Neural cell (in vitro differentiated cells): Measurements from ENCODE around the gene AK8. TPM values are rescaled to one million over a fixed set of nuclear protein-coding genes. Genes with fewer than 3 reads are reported as not detected.

Source experiments
- H2AFZ ChIP-seq: fragments of 200-600, 300-800 bp; sonication (generic), shearing (Covaris generic); 2 replicates; pipeline ENCODE4 v1.6.0; 2014; ENCODE audit warnings: low read depth, mild to moderate bottlenecking, antibody characterized with exemption, low read length, moderate library complexity
- H3F3A ChIP-seq: fragments of 200-600 bp; shearing (Covaris generic); 2 replicates; pipeline ENCODE4 v1.6.1; 2016; ENCODE audit warnings: mild to moderate bottlenecking, moderate library complexity, mixed read lengths, antibody characterized with exemption, low read length; ENCODE audit not compliant: insufficient read depth, poor library complexity, severe bottlenecking
- H3K27ac ChIP-seq: fragments of 200-600, 300-800 bp; sonication (generic), shearing (Covaris generic); 2 replicates; pipeline ENCODE4 v1.5.1; 2014; ENCODE audit warnings: mild to moderate bottlenecking, low read length, moderate library complexity
- H3K27me3 ChIP-seq: fragments of 300-800, 200-600 bp; sonication (generic), shearing (Covaris generic); 2 replicates; pipeline ENCODE4 v1.6.0; 2014; ENCODE audit warnings: mild to moderate bottlenecking, low read depth, low read length, moderate library complexity; ENCODE audit not compliant: insufficient read depth
- H3K36me3 ChIP-seq: fragments of 300-800, 200-600 bp; sonication (generic), shearing (Covaris generic); 2 replicates; pipeline ENCODE4 v1.5.1; 2014; ENCODE audit warnings: mild to moderate bottlenecking, antibody characterized with exemption, low read length, moderate library complexity; ENCODE audit not compliant: insufficient read depth
- H3K4me2 ChIP-seq: fragments of 300-800, 200-600 bp; sonication (generic), shearing (Covaris generic); 2 replicates; pipeline ENCODE4 v1.6.0; 2014; ENCODE audit warnings: mild to moderate bottlenecking, low read length
- H3K4me3 ChIP-seq: fragments of 300-800, 200-600 bp; sonication (generic), shearing (Covaris generic); 2 replicates; pipeline ENCODE4 v1.5.1; 2014; ENCODE audit warnings: mild to moderate bottlenecking, low read length, moderate library complexity
- H3K79me2 ChIP-seq: fragments of 200-600 bp; shearing (Covaris generic); replicated peaks from 2 replicates; pipeline ENCODE4 v1.6.0; 2014; ENCODE audit warnings: mild to moderate bottlenecking, low read length, moderate library complexity; ENCODE audit not compliant: insufficient read depth
- H3K9ac ChIP-seq: fragments of 300-800, 200-600 bp; sonication (generic), shearing (Covaris generic); 2 replicates; pipeline ENCODE4 v1.6.1; 2016; ENCODE audit warnings: mild to moderate bottlenecking, low read length, mixed read lengths
- H3K9me2 ChIP-seq: fragments of 200-600 bp; shearing (Covaris generic); 2 replicates; pipeline ENCODE4 v1.6.1; 2016; ENCODE audit warnings: mild to moderate bottlenecking, low read length, mixed read lengths; ENCODE audit not compliant: insufficient read depth
- H3K9me3 ChIP-seq: fragments of 200-600, 300-800 bp; sonication (generic), shearing (Covaris generic); 2 replicates; pipeline ENCODE4 v1.6.1; 2016; ENCODE audit warnings: mild to moderate bottlenecking, mixed run types, low read length, moderate library complexity, mixed read lengths
- H4K20me1 ChIP-seq: fragments of 200-600 bp; shearing (Covaris generic); 2 replicates; pipeline ENCODE4 v1.6.1; 2016; ENCODE audit warnings: mild to moderate bottlenecking, mixed run types; ENCODE audit not compliant: insufficient read depth
- EP300 ChIP-seq: fragments of 450-650 bp; conservative IDR thresholded peaks from 2 replicates; pipeline ENCODE4 v1.6.1; 2014; ENCODE audit warnings: antibody characterized with exemption, mild to moderate bottlenecking, moderate library complexity; ENCODE audit not compliant: poor library complexity, severe bottlenecking
- EZH2 ChIP-seq: fragments of 200-600, 300-800 bp; shearing (Covaris generic), sonication (generic); IDR thresholded peaks from 2 replicates; pipeline ENCODE4 v1.6.1; 2014; ENCODE audit warnings: antibody characterized with exemption, low read length, borderline replicate concordance, mild to moderate bottlenecking; ENCODE audit not compliant: insufficient read depth, poor library complexity, severe bottlenecking
- MXI1 ChIP-seq: fragments of 450-650 bp; conservative IDR thresholded peaks from 2 replicates; pipeline ENCODE4 v1.6.1; 2014; ENCODE audit warnings: antibody characterized with exemption, mild to moderate bottlenecking; ENCODE audit not compliant: poor library complexity, severe bottlenecking
- POLR2AphosphoS5 ChIP-seq: IDR thresholded peaks from 2 replicates; pipeline ENCODE4 v1.6.1; 2012
- RAD21 ChIP-seq: fragments of 450-650 bp; conservative IDR thresholded peaks from 2 replicates; pipeline ENCODE4 v1.6.1; 2014; ENCODE audit warnings: antibody characterized with exemption, mild to moderate bottlenecking, moderate library complexity
- SMC3 ChIP-seq: fragments of 450-650 bp; conservative IDR thresholded peaks from 2 replicates; pipeline ENCODE4 v1.6.1; 2014; ENCODE audit warnings: antibody characterized with exemption, mild to moderate bottlenecking, moderate library complexity; ENCODE audit not compliant: poor library complexity
- TAF1 ChIP-seq: IDR thresholded peaks from 2 replicates; pipeline ENCODE4 v1.6.1; 2012; ENCODE audit warnings: low read depth
- polyA plus RNA-seq: library from polyadenylated mRNA; depleted of rRNA; stranded (reverse); fragments of >200 nt; gene quantifications from 2 replicates; pipeline ENCODE4 v1.2.3, GENCODE V29; 2014
- TF ChIP-seq, protein P1 (sequence below): fragments of 450-650 bp; IDR thresholded peaks from 2 replicates; pipeline ENCODE4 v1.5.1; 2014; ENCODE audit warnings: antibody characterized with exemption, mild to moderate bottlenecking, moderate library complexity; ENCODE audit not compliant: poor library complexity, severe bottlenecking
- TF ChIP-seq, protein P2 (sequence below): IDR thresholded peaks from 2 replicates; pipeline ENCODE4 v1.6.1; 2012; ENCODE audit warnings: borderline replicate concordance

The AK8 gene
- polyA plus RNA-seq, 1 donor from 2014 or later: 0.71 TPM

DNA sequence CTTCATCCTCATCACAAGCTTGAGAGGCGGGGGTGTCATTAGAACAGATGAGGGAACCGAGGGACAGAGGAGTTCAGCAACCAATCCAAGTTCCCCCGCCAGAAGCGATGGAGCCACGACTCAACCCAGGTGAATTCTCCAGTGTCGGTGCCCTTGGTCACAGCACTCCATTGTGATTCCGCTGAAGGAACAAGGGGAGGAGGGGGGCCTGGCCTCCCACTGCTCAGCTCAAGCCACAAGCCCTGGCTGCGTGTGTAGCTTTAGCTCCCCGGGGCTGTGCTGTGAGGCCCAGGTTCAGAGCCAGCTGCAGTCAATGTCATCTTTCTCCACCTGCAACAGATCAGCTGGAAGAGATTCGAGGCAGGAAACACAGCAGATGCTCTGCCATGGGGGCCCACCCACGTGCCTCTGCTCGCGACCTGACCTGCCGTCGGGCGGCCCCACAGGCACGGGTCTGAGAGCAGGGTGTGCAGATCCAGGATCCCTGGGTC is 135.2 kb downstream of the AK8 start:
- H3K4me2 ChIP-seq: no peak overlapping the region
- H3K36me3 ChIP-seq: no peaks in the 10 kb centered on the region

DNA sequence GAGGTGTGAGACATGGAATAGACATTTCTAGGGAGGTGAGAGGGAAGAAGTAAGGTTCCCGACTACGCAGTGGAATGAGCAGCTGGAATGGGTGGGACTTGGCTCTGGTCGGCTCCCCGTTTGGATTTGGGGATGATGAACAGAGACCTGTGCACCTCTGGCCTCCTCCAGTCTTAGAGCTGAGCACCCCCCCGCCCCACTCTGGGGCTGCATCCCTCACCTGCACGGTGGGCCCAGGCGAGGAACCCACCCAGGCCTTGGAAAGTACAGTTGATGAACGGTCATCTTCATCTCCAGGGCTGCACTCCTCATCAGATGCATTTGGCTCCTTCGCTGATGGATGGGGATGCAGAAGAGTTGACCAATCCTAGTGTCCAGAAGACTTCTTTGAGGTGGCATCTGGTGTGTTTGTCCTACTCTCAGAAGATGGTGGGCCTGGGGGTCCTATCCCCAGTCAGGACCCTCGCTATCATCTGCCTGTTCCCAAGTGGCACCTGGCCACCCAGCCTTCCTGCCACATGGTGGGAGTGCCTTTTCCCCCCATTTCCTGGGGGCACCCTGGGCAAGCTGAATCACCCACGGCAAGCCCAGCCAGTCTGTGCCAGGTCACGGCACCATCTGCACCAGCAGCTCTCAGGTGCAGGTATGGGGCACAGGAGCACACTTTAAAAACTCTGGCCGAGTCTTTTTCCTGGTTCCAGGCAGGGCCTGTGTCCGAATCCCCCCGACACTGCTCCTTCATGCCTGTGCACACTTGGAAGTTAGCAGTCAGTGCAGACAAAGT is 137.4 kb downstream of the AK8 start:
- Histone ChIP-seq H3K27me3 (peaks cover 9% of the 10 kb centered on the region), H3K4me3 (no peak overlapping the region), H3F3A (no peaks in the 10 kb centered on the region), H3K9ac (no peak overlapping the region), H2AFZ (no peak overlapping the region), H3K36me3 (no peaks in the 10 kb centered on the region), H3K79me2 (no peaks in the 10 kb centered on the region), H3K9me3 (no peaks in the 10 kb centered on the region), H3K27ac (no peak overlapping the region), H3K9me2 (no peaks in the 10 kb centered on the region), H3K4me2 (no peak overlapping the region), H4K20me1 (no peaks in the 10 kb centered on the region)
- TF ChIP-seq TAF1 (no peak), MXI1 (no peak), EP300 (no peak), RAD21 (no peak), EZH2 (no peak), POLR2AphosphoS5 (no peak), SMC3 (no peak)
- TF ChIP-seq, protein P1, sequence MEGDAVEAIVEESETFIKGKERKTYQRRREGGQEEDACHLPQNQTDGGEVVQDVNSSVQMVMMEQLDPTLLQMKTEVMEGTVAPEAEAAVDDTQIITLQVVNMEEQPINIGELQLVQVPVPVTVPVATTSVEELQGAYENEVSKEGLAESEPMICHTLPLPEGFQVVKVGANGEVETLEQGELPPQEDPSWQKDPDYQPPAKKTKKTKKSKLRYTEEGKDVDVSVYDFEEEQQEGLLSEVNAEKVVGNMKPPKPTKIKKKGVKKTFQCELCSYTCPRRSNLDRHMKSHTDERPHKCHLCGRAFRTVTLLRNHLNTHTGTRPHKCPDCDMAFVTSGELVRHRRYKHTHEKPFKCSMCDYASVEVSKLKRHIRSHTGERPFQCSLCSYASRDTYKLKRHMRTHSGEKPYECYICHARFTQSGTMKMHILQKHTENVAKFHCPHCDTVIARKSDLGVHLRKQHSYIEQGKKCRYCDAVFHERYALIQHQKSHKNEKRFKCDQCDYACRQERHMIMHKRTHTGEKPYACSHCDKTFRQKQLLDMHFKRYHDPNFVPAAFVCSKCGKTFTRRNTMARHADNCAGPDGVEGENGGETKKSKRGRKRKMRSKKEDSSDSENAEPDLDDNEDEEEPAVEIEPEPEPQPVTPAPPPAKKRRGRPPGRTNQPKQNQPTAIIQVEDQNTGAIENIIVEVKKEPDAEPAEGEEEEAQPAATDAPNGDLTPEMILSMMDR: no peak
- TF ChIP-seq, protein P2, sequence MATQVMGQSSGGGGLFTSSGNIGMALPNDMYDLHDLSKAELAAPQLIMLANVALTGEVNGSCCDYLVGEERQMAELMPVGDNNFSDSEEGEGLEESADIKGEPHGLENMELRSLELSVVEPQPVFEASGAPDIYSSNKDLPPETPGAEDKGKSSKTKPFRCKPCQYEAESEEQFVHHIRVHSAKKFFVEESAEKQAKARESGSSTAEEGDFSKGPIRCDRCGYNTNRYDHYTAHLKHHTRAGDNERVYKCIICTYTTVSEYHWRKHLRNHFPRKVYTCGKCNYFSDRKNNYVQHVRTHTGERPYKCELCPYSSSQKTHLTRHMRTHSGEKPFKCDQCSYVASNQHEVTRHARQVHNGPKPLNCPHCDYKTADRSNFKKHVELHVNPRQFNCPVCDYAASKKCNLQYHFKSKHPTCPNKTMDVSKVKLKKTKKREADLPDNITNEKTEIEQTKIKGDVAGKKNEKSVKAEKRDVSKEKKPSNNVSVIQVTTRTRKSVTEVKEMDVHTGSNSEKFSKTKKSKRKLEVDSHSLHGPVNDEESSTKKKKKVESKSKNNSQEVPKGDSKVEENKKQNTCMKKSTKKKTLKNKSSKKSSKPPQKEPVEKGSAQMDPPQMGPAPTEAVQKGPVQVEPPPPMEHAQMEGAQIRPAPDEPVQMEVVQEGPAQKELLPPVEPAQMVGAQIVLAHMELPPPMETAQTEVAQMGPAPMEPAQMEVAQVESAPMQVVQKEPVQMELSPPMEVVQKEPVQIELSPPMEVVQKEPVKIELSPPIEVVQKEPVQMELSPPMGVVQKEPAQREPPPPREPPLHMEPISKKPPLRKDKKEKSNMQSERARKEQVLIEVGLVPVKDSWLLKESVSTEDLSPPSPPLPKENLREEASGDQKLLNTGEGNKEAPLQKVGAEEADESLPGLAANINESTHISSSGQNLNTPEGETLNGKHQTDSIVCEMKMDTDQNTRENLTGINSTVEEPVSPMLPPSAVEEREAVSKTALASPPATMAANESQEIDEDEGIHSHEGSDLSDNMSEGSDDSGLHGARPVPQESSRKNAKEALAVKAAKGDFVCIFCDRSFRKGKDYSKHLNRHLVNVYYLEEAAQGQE: no peak

More for the DNA sequence above, 135.2 kb downstream of the AK8 start:
- Histone ChIP-seq H3F3A (no peaks in the 10 kb centered on the region), H2AFZ (no peak overlapping the region), H3K9me3 (no peaks in the 10 kb centered on the region), H3K27me3 (peaks cover 11% of the 10 kb centered on the region), H3K9ac (no peak overlapping the region), H3K79me2 (no peaks in the 10 kb centered on the region), H3K27ac (no peak overlapping the region), H3K9me2 (no peaks in the 10 kb centered on the region), H3K4me3 (no peak overlapping the region), H4K20me1 (no peaks in the 10 kb centered on the region)
- TF ChIP-seq TAF1: no peak
